ENCODE results near the gene POLD1. TPM values are rescaled to one million over a fixed set of nuclear protein-coding genes. Genes with fewer than 3 reads are reported as not detected.

Gene POLD1
- polyA plus RNA-seq, 1 of the 3 experiments (the other 2 are of a cell fraction) = 33.6 TPM

- POLR2A ChIA-PET = no interaction called here
- Histone ChIP-seq H4K20me1 (ENCODE audit: insufficient read depth) (no peaks in the 10 kb centered on the region), H2AFZ (ENCODE audit: low read depth) (no peak overlapping the region), H3K79me2 (ENCODE audit: insufficient read depth) (no peaks in the 10 kb centered on the region), H3K27ac (ENCODE audit: low read depth in 2 of 2, low read length in 1 of 2) (no peak overlapping the region), H3K4me1 (ENCODE audit: control insufficient read depth in 1 of 2, insufficient read depth in 2 of 2, low read depth in 1 of 2, low read length in 1 of 2) (no peaks in the 10 kb centered on the region), H3K9me2 (no peaks in the 10 kb centered on the region), H3F3A (replicated peaks; ENCODE audit: insufficient read depth) (no peaks in the 10 kb centered on the region), H3K9ac (no peak overlapping the region), H3K36me3 (replicated peaks in 1 of 2; ENCODE audit: control insufficient read depth in 1 of 2, insufficient read depth in 2 of 2, low read length in 1 of 2) (no peaks in the 10 kb centered on the region), H3K9me3 (no peaks in the 10 kb centered on the region), H3K4me3 (ENCODE audit: low read depth in 2 of 2, low read length in 1 of 2) (no peak overlapping the region), H3K27me3 (ENCODE audit: insufficient read depth) (peaks cover 14% of the 10 kb centered on the region; the same call in 1 of the 2 replicates), H3K4me2 (no peak overlapping the region)
- CTCF ChIA-PET = interaction anchor here (1.0 to 1.1 kb wide), 2 partner anchors 89 to 107 kb away, joined by 3 read pairs; no protein-coding TSS in a partner anchor
- WGBS (ENCODE audit: low lambda C conversion rate) = 34% methylated on average over 14 of the region's 14 CpGs
- TF ChIP-seq FOXM1 (IDR thresholded peaks at IDR 0.05; ENCODE audit: low read depth) (no peak), POLR2AphosphoS5 (IDR thresholded peaks at IDR 0.05; ENCODE audit: low read depth, low read length) (no peak), USF2 (IDR thresholded peaks at IDR 0.05; ENCODE audit: borderline replicate concordance, low read depth, low read length) (no peak), MXI1 (IDR thresholded peaks at IDR 0.05; ENCODE audit: low read depth, low read length) (no peak), CHD2 (IDR thresholded peaks at IDR 0.05; ENCODE audit: low read length, partially characterized antibody) (no peak), PBX3 (IDR thresholded peaks at IDR 0.05) (no peak), NFIC (IDR thresholded peaks at IDR 0.05; ENCODE audit: borderline replicate concordance) (no peak), FOSL2 (IDR thresholded peaks at IDR 0.05; ENCODE audit: borderline replicate concordance, low read depth) (no peak), ZBTB33 (IDR thresholded peaks at IDR 0.05; ENCODE audit: borderline replicate concordance, low read depth) (no peak)
- DNase-seq = no peak
These were observed 65.2 kb downstream of the POLD1 start for GRCh38 chr19:50449236-50449899.

GRCh38 chr19:50450369-50451222 is 66.4 kb downstream of the POLD1 start:
- CTCF ChIA-PET = interaction anchor here (0.7 to 1.2 kb wide), 6 partner anchors 10 to 106 kb away, joined by 3 to 4 read pairs (median 4); no protein-coding TSS in a partner anchor
- TF ChIP-seq TEAD4 (IDR thresholded peaks at IDR 0.05; ENCODE audit: borderline replicate concordance, insufficient read depth) (no peak), SMC3 (IDR thresholded peaks at IDR 0.05; ENCODE audit: low read depth, low read length) (no peak)
- WGBS (ENCODE audit: low lambda C conversion rate) = 23% methylated on average over 23 of the region's 30 CpGs

More at GRCh38 chr19:50450369-50451222, 66.4 kb downstream of the POLD1 start:
- H3K79me2 ChIP-seq (ENCODE audit: insufficient read depth) = no peaks in the 10 kb centered on the region
- H4K20me1 ChIP-seq (ENCODE audit: insufficient read depth) = no peaks in the 10 kb centered on the region
- no peaks in the 10 kb centered on the region for H3K9me2 ChIP-seq
- H3K4me3 ChIP-seq (ENCODE audit: low read depth in 2 of 2, low read length in 1 of 2) = no peak overlapping the region
- H3K4me2 ChIP-seq = no peak overlapping the region
- no peaks in the 10 kb centered on the region for H3K4me1 ChIP-seq (ENCODE audit: control insufficient read depth in 1 of 2, insufficient read depth in 2 of 2, low read depth in 1 of 2, low read length in 1 of 2)
- H3F3A ChIP-seq (replicated peaks; ENCODE audit: insufficient read depth) = no peaks in the 10 kb centered on the region
- H3K36me3 ChIP-seq (replicated peaks in 1 of 2; ENCODE audit: control insufficient read depth in 1 of 2, insufficient read depth in 2 of 2, low read length in 1 of 2) = no peaks in the 10 kb centered on the region
- POLR2A ChIA-PET = no interaction called here
- H2AFZ ChIP-seq (ENCODE audit: low read depth) = no peak overlapping the region
- no peaks in the 10 kb centered on the region for H3K9me3 ChIP-seq
- DNase-seq = no peak
- no peak overlapping the region for H3K9ac ChIP-seq
- H3K27ac ChIP-seq (ENCODE audit: low read depth in 2 of 2, low read length in 1 of 2) = no peak overlapping the region
- peaks cover 14% of the 10 kb centered on the region; the same call in 1 of the 2 replicates for H3K27me3 ChIP-seq (ENCODE audit: insufficient read depth)

All from SK-N-SH (cell line).